ENCODE measurements around the gene CST7. TPM values are rescaled to one million over a fixed set of nuclear protein-coding genes. Genes with fewer than 3 reads are reported as not detected.

Gene CST7
- total RNA-seq, 6 experiments from 2014 or later: 1.1 to 4.6 (median 1.5) TPM

- peaks cover 0 to 43% (median 9%) of the 10 kb centered on the region in 4 donors for H3K4me1 ChIP-seq
- ATAC-seq (peak in 2 of 4 donors; percentile 3 to 8), DNase-seq (peak in 1 of 3 donors; percentile 72)
- intact Hi-C loops (cut with DNase I): loop anchor here (5.0 kb wide), 1 partner anchor 39 kb away; no protein-coding TSS in a partner anchor
- TF ChIP-seq CTCF (IDR thresholded peaks at IDR 0.05) (no peak), POLR2A (IDR thresholded peaks at IDR 0.05) (no peak)
- H3K27me3 ChIP-seq: no peaks in the 10 kb centered on the region
- H3K27ac ChIP-seq: no peak overlapping the region
- H3K9me3 ChIP-seq: no peaks in the 10 kb centered on the region
- H3K4me3 ChIP-seq: no peak overlapping the region
- peaks cover 0 to 6% (median 0%) of the 10 kb centered on the region in 4 donors for H3K36me3 ChIP-seq
- WGBS (ENCODE audit: insufficient coverage, low coverage, low lambda C conversion rate, missing lambda C conversion rate): 44% methylated on average over 6 of the region's 11 CpGs
Observed at GRCh38 chr20:25008388-25009217, 59.5 kb downstream of the CST7 start.

Small RNAs within 50 kb of the gene (small RNA-seq; reads per million reads assigned to genes)
- 0 reads per million in 2 experiments for gene RNU6-1257P

Other genes starting within 250 kb of the CST7 start
- 100 to 1,000 TPM; 130 to 210 (median 140) TPM for gene APMAP, start 43.5 kb downstream of the CST7 start, total RNA-seq
- gene ACSS1, start 108.9 kb downstream of the CST7 start, total RNA-seq: 1 to 10 TPM; 3.5 to 9.1 (median 6.3) TPM
- under 1 TPM in 2 of 6 experiments, not detected in 4; 0.25 to 0.73 TPM for gene VSX1, start 132.9 kb downstream of the CST7 start, total RNA-seq
- gene ENTPD6, start 246.4 kb downstream of the CST7 start, total RNA-seq: 10 to 100 TPM; 28.8 to 48.4 (median 34.6) TPM

Data from right lobe of liver (tissue), 6 donors.